Right lobe of liver (tissue), 4 donors: ENCODE measurements around the gene RRM1.
"Not testable (repeated sequence)": the region's sequence is repeated elsewhere in the genome, so short reads cannot be mapped to it uniquely, and the experiment has no call there.

Source experiments
- CTCF ChIP-seq, 4 donors: fragments of 200-600 bp in 3 of 4; fragments of 450-650 bp in 1 of 4; IDR thresholded peaks; one replicate each; pipeline versions ENCODE4 v1.5.1 to v1.8.0; 2016 to 2022; ENCODE audit warnings: antibody characterized with exemption in 4 of 4, mild to moderate bottlenecking in 2 of 4
- POLR2A ChIP-seq: fragments of 450-650 bp; IDR thresholded peaks from one replicate; pipeline ENCODE4 v1.6.1; 2017; ENCODE audit warnings: antibody characterized with exemption, mild to moderate bottlenecking
- donor health status: DM: no; HTN: no; CAD: no.
- donor health status: DM: no; HTN: no; CAD: no.
- donor health status: DM: no; HTN: yes; CAD: no.

- TF ChIP-seq CTCF (IDR thresholded peaks at IDR 0.05); POLR2A: not testable (repeated sequence)
Measured at GRCh38 chr11:4175620-4176350, 81.2 kb downstream of the RRM1 start.
